Keratinocyte (primary cell): ENCODE measurements around the gene SOSTDC1. TPM values are rescaled to one million over a fixed set of nuclear protein-coding genes. Genes with fewer than 3 reads are reported as not detected.
"Not testable (repeated sequence)": the region's sequence is repeated elsewhere in the genome, so short reads cannot be mapped to it uniquely, and the experiment has no call there.

Source experiments
- DNase-seq: peaks from one replicate; pipeline ENCODE4 v3.0.0-alpha.2; 2011; ENCODE audit warnings: low read depth, missing footprints, low spot score
- FAIRE-seq: peaks from 2 replicates; lab custom pipeline; 2011; peaks lifted over from hg19 to GRCh38; lab: Jason Lieb, UNC
- H2AFZ ChIP-seq: 2 replicates; pipeline ENCODE4 v1.6.0; 2012; ENCODE audit warnings: low read length, control low read depth, inconsistent platforms; ENCODE audit not compliant: control insufficient read depth
- H3K27ac ChIP-seq: 2 replicates; pipeline ENCODE4 v1.5.1; 2011; ENCODE audit warnings: low read length; ENCODE audit not compliant: control insufficient read depth, insufficient read depth
- H3K27me3 ChIP-seq: 3 replicates; pipeline ENCODE4 v1.6.0; 2011; ENCODE audit warnings: low read length; ENCODE audit not compliant: control insufficient read depth, insufficient read depth; ENCODE audit errors: extremely low read depth
- H3K36me3 ChIP-seq, 2 experiments: 2 replicates in 1 of 2; 3 replicates in 1 of 2; pipeline ENCODE4 v1.5.1; 2011; ENCODE audit warnings: low read length in 2 of 2, mild to moderate bottlenecking in 1 of 2; ENCODE audit not compliant: control insufficient read depth in 2 of 2, insufficient read depth in 2 of 2; ENCODE audit errors: extremely low read depth in 1 of 2
- H3K4me1 ChIP-seq: 3 replicates; pipeline ENCODE4 v1.5.1; 2011; ENCODE audit warnings: low read length; ENCODE audit not compliant: control insufficient read depth, insufficient read depth; ENCODE audit errors: extremely low read depth
- H3K4me2 ChIP-seq: 3 replicates; pipeline ENCODE4 v1.6.0; 2011; ENCODE audit warnings: low read depth, low read length; ENCODE audit not compliant: control insufficient read depth, insufficient read depth; ENCODE audit errors: extremely low read depth
- H3K4me3 ChIP-seq, 3 experiments: fragments of 200-600 bp in 1 of 3; sonication (generic) in 1 of 3; 2 replicates in 2 of 3; 3 replicates in 1 of 3; pipeline ENCODE4 v1.5.1; 2011 to 2016; ENCODE audit warnings: low read length in 3 of 3, mild to moderate bottlenecking in 3 of 3, control low read depth in 2 of 3, inconsistent platforms in 1 of 3, low read depth in 1 of 3, mixed read lengths in 1 of 3, mixed run types in 1 of 3, moderate library complexity in 1 of 3; ENCODE audit not compliant: control insufficient read depth in 2 of 3, insufficient read depth in 2 of 3; ENCODE audit errors: extremely low read depth in 1 of 3
- H3K79me2 ChIP-seq: 2 replicates; pipeline ENCODE4 v1.6.0; 2012; ENCODE audit warnings: low read length; ENCODE audit not compliant: control insufficient read depth, insufficient read depth
- H3K9ac ChIP-seq: 3 replicates; pipeline ENCODE4 v1.6.0; 2011; ENCODE audit warnings: low read length; ENCODE audit not compliant: control insufficient read depth, insufficient read depth; ENCODE audit errors: extremely low read depth
- H3K9me1 ChIP-seq: 3 replicates; pipeline ENCODE4 v1.6.0; 2011; ENCODE audit warnings: low read length; ENCODE audit not compliant: control insufficient read depth, insufficient read depth; ENCODE audit errors: extremely low read depth
- H3K9me3 ChIP-seq: 2 replicates; pipeline ENCODE4 v1.5.1; 2012; ENCODE audit warnings: low read depth, low read length; ENCODE audit not compliant: control insufficient read depth
- H4K20me1 ChIP-seq: 3 replicates; pipeline ENCODE4 v1.6.0; 2011; ENCODE audit warnings: low read length; ENCODE audit not compliant: control insufficient read depth, insufficient read depth; ENCODE audit errors: extremely low read depth
- CTCF ChIP-seq, 3 experiments: IDR thresholded peaks in 1 of 3; conservative IDR thresholded peaks in 1 of 3; optimal IDR thresholded peaks in 1 of 3; 2 replicates in 2 of 3; 3 replicates in 1 of 3; pipeline versions ENCODE3 to v1.5.1; 2011; ENCODE audit warnings: low read length in 3 of 3, mild to moderate bottlenecking in 3 of 3, moderate library complexity in 2 of 3, control low read depth in 1 of 3, inconsistent platforms in 1 of 3; ENCODE audit not compliant: insufficient read depth in 2 of 3; ENCODE audit errors: extremely low read depth in 1 of 3
- EZH2 ChIP-seq: IDR thresholded peaks from one replicate; pipeline ENCODE4 v1.6.1; 2012; ENCODE audit warnings: inconsistent platforms, mild to moderate bottlenecking, low read length, moderate library complexity
- dilution Hi-C: fragments of 300-500 bp; cut with MboI; formaldehyde crosslinking; loops from one replicate; pipeline ENCODE4 v1.7.0; 2020; ENCODE audit warnings: low sequenced_read_pairs; ENCODE audit not compliant: extremely low pct_ligation_motif_present
- polyA plus RNA-seq, 5 experiments: library from polyadenylated mRNA; depleted of rRNA in 3 of 5; stranded (reverse) in 3 of 5; stranded (forward) in 1 of 5; unstranded in 1 of 5; fragments of >200 nt; gene quantifications; 1 replicate in 1 of 5; 2 replicates in 3 of 5; 3 replicates in 1 of 5; pipeline versions ENCODE4 v1.2.1 to v1.2.3, GENCODE V29; 2011 to 2012; ENCODE audit warnings: missing spikeins in 2 of 5, low read depth in 1 of 5, low replicate concordance in 1 of 5

Gene SOSTDC1
- polyA plus RNA-seq, 1 donor (not counting 4 experiments of a cell fraction or from before 2014, with no cell fraction given), result 0.31 TPM

GRCh38 chr7:16511314-16511713 lies 45.8 kb upstream of the SOSTDC1 start:
- dilution Hi-C loops, result no loop called here
- no peak for FAIRE-seq

GRCh38 chr7:16509829-16510228 lies 44.3 kb upstream of the SOSTDC1 start:
- FAIRE-seq, result no peak

More at GRCh38 chr7:16511314-16511713, 45.8 kb upstream of the SOSTDC1 start:
- no peaks in the 10 kb centered on the region for H3K36me3 ChIP-seq
- no peak overlapping the region for H3K9ac ChIP-seq
- no peaks in the 10 kb centered on the region for H3K27me3 ChIP-seq
- DNase-seq, result no peak
- H3K9me1 ChIP-seq, result no peaks in the 10 kb centered on the region
- H3K4me3 ChIP-seq, result no peak overlapping the region
- no peaks in the 10 kb centered on the region for H4K20me1 ChIP-seq
- no peaks in the 10 kb centered on the region for H3K4me1 ChIP-seq
- no peak overlapping the region for H3K27ac ChIP-seq
- H3K9me3 ChIP-seq, result no peaks in the 10 kb centered on the region
- no peaks in the 10 kb centered on the region for H3K79me2 ChIP-seq
- H2AFZ ChIP-seq, result no peak overlapping the region
- TF ChIP-seq CTCF (optimal IDR thresholded peaks at IDR 0.05 in 1 of 3, IDR thresholded peaks at IDR 0.05 in 1 of 3, conservative IDR thresholded peaks at IDR 0.05 in 1 of 3; ENCODE audit: extremely low read depth in 1 of 3, insufficient read depth in 2 of 3, low read length in 3 of 3), result no peak
- TF ChIP-seq EZH2, result no peak
- H3K4me2 ChIP-seq, result no peak overlapping the region

GRCh38 chr7:16506422-16506821 lies 40.9 kb upstream of the SOSTDC1 start:
- H3K36me3 ChIP-seq, H2AFZ ChIP-seq, H3K27me3 ChIP-seq, H4K20me1 ChIP-seq, H3K9me1 ChIP-seq, H3K4me1 ChIP-seq, H3K9ac ChIP-seq, H3K79me2 ChIP-seq, H3K27ac ChIP-seq, H3K4me2 ChIP-seq, H3K4me3 ChIP-seq, H3K9me3 ChIP-seq, dilution Hi-C loops, FAIRE-seq, DNase-seq: not testable (repeated sequence)

More at GRCh38 chr7:16509829-16510228, 44.3 kb upstream of the SOSTDC1 start:
- no peaks in the 10 kb centered on the region for H4K20me1 ChIP-seq
- dilution Hi-C loops, result no loop called here
- TF ChIP-seq CTCF (optimal IDR thresholded peaks at IDR 0.05 in 1 of 3, IDR thresholded peaks at IDR 0.05 in 1 of 3, conservative IDR thresholded peaks at IDR 0.05 in 1 of 3; ENCODE audit: extremely low read depth in 1 of 3, insufficient read depth in 2 of 3, low read length in 3 of 3) (no peak), EZH2 (no peak)
- H3K9ac ChIP-seq, result no peak overlapping the region
- H3K4me1 ChIP-seq, result no peaks in the 10 kb centered on the region
- no peak overlapping the region for H3K27ac ChIP-seq
- no peaks in the 10 kb centered on the region for H3K9me1 ChIP-seq
- no peak overlapping the region for H3K4me2 ChIP-seq
- no peaks in the 10 kb centered on the region for H3K36me3 ChIP-seq
- H3K4me3 ChIP-seq, result no peak overlapping the region
- no peaks in the 10 kb centered on the region for H3K79me2 ChIP-seq
- no peak for DNase-seq
- no peak overlapping the region for H2AFZ ChIP-seq
- H3K9me3 ChIP-seq, result no peaks in the 10 kb centered on the region
- no peaks in the 10 kb centered on the region for H3K27me3 ChIP-seq
